Parathyroid adenoma (tissue), 2 donors: Measurements from ENCODE around the gene HOXC11.

Experiments
- H2AFZ ChIP-seq: fragments of 300-600 bp; sonication (generic); one replicate; pipeline ENCODE4 v1.7.0; 2017; ENCODE audit warnings: antibody characterized with exemption, mild to moderate bottlenecking
- H3K27ac ChIP-seq: fragments of 300-600 bp; sonication (generic); one replicate; pipeline ENCODE4 v1.7.0; 2017
- H3K27me3 ChIP-seq: fragments of 300-600 bp; sonication (generic); one replicate; pipeline ENCODE4 v1.7.0; 2017; ENCODE audit warnings: low read length; ENCODE audit not compliant: control insufficient read depth, insufficient read depth
- H3K36me3 ChIP-seq: fragments of 300-600 bp; sonication (generic); one replicate; pipeline ENCODE4 v1.7.0; 2017; ENCODE audit warnings: low read length; ENCODE audit not compliant: control insufficient read depth, insufficient read depth
- H3K4me1 ChIP-seq: fragments of 300-600 bp; sonication (generic); one replicate; pipeline ENCODE4 v1.7.0; 2017; ENCODE audit warnings: control low read depth
- H3K4me2 ChIP-seq: fragments of 300-600 bp; sonication (generic); one replicate; pipeline ENCODE4 v1.7.0; 2017; ENCODE audit warnings: low read length
- H3K4me3 ChIP-seq: fragments of 300-600 bp; sonication (generic); one replicate; pipeline ENCODE4 v1.7.0; 2017; ENCODE audit warnings: low read depth, low read length
- H3K79me2 ChIP-seq: fragments of 300-600 bp; sonication (generic); one replicate; pipeline ENCODE4 v1.7.0; 2017; ENCODE audit warnings: control low read depth
- H3K9ac ChIP-seq: fragments of 300-600 bp; sonication (generic); one replicate; pipeline ENCODE4 v1.7.0; 2017; ENCODE audit warnings: mild to moderate bottlenecking
- H3K9me3 ChIP-seq: fragments of 300-600 bp; sonication (generic); one replicate; pipeline ENCODE4 v1.7.0; 2017; ENCODE audit warnings: low read length; ENCODE audit not compliant: control insufficient read depth
- CTCF ChIP-seq: fragments of 300-600 bp; sonication (generic); IDR thresholded peaks from one replicate; pipeline ENCODE4 v1.7.0; 2017; ENCODE audit warnings: antibody characterized with exemption, mild to moderate bottlenecking
- donor health status: primary hyperparathyroidism.

The HOXC11 gene

GRCh38 chr12:54026640-54027441, 53.9 kb downstream of the HOXC11 start:
- TF ChIP-seq CTCF: no peak
- Histone ChIP-seq H3K4me2 (no peak overlapping the region), H3K4me3 (no peak overlapping the region), H3K27ac (no peak overlapping the region), H3K4me1 (no peaks in the 10 kb centered on the region), H2AFZ (no peak overlapping the region), H3K36me3 (no peaks in the 10 kb centered on the region), H3K79me2 (no peaks in the 10 kb centered on the region), H3K9me3 (no peaks in the 10 kb centered on the region), H3K27me3 (peaks cover 29% of the 10 kb centered on the region), H3K9ac (no peak overlapping the region)
